Measurements from ENCODE around the gene TBCE. TPM values are rescaled to one million over a fixed set of nuclear protein-coding genes. Genes with fewer than 3 reads are reported as not detected.
"Not testable (repeated sequence)": the region's sequence is repeated elsewhere in the genome, so short reads cannot be mapped to it uniquely, and the experiment has no call there.

Gene TBCE
- total and polyA plus RNA-seq, 2 donors (not counting 1 experiment from before 2014, with no cell fraction given): 15.2 to 22.1 TPM

DNA sequence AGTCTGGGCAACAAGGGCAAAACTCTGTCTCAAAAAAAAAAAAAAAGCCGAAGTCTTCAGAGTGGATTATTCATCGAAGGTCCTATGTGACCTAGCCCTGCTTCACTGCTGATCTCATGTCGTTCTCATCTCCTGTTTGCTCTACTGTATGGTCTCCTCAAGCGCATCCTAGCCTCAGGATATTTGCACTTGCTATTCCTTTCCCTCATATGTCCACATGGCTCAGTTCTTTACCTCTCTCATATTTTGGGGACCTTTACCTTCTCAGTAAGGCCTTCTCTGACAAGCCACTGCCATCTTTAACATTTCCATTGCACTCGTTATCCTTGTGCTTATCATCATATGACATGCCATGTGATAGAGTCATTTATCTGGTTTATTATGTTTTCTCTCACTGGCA is 2.6 kb downstream of the TBCE start:
- Mint-ChIP-seq H3K27me3 (no peaks in the 10 kb centered on the region), H3K4me1 (peaks cover 25% of the 10 kb centered on the region), H3K4me3 (peak overlapping the region; percentile 11), H3K9me3 (ENCODE audit: insufficient read depth) (no peaks in the 10 kb centered on the region), H3K27ac (no peak overlapping the region)
- peaks cover 12% of the 10 kb centered on the region in 2 donors for H3K4me1 ChIP-seq (ENCODE audit: control insufficient read depth in 2 of 2, insufficient read depth in 2 of 2, low read length in 2 of 2)
- no peaks in the 10 kb centered on the region for H3K36me3 ChIP-seq (replicated peaks in 1 of 2; ENCODE audit: control extremely low read depth in 1 of 2, control insufficient read depth in 1 of 2, extremely low read depth in 1 of 2, insufficient read depth in 2 of 2, low read length in 1 of 2)
- WGBS (ENCODE audit: insufficient coverage): 89% methylated on average over 4 of the region's 5 CpGs
- H4K20me1 ChIP-seq (ENCODE audit: control insufficient read depth, insufficient read depth, low read length, poor library complexity, severe bottlenecking): no peaks in the 10 kb centered on the region
- TF ChIP-seq, protein P1, sequence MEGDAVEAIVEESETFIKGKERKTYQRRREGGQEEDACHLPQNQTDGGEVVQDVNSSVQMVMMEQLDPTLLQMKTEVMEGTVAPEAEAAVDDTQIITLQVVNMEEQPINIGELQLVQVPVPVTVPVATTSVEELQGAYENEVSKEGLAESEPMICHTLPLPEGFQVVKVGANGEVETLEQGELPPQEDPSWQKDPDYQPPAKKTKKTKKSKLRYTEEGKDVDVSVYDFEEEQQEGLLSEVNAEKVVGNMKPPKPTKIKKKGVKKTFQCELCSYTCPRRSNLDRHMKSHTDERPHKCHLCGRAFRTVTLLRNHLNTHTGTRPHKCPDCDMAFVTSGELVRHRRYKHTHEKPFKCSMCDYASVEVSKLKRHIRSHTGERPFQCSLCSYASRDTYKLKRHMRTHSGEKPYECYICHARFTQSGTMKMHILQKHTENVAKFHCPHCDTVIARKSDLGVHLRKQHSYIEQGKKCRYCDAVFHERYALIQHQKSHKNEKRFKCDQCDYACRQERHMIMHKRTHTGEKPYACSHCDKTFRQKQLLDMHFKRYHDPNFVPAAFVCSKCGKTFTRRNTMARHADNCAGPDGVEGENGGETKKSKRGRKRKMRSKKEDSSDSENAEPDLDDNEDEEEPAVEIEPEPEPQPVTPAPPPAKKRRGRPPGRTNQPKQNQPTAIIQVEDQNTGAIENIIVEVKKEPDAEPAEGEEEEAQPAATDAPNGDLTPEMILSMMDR (IDR thresholded peaks at IDR 0.05): no peak
- no peak for TF ChIP-seq EZH2 (IDR thresholded peaks at IDR 0.05; ENCODE audit: borderline replicate concordance, insufficient read depth, low read depth, low read length, poor library complexity, severe bottlenecking)
- no peaks in the 10 kb centered on the region for H3K9me3 ChIP-seq (ENCODE audit: control extremely low read depth in 1 of 3, control insufficient read depth in 2 of 3, insufficient read depth in 1 of 3, low read length in 2 of 3)
- H3K4me2 ChIP-seq (replicated peaks; ENCODE audit: low read depth, low read length, poor library complexity, severe bottlenecking): no peak overlapping the region
- intact Hi-C loops (cut with micrococcal nuclease): loop anchor here (10.0 kb wide), 2 partner anchors 135 to 1425 kb away; partner anchors contain the start of genes B3GALNT2 and MTR
- ChIA-PET POLR2A (no interaction called here), CTCF (no interaction called here)
- H3K4me3 ChIP-seq (ENCODE audit: control extremely low read depth in 1 of 5, extremely low read depth in 1 of 5, insufficient read depth in 1 of 5, low read depth in 2 of 5, low read length in 4 of 5): no peak overlapping the region
- peaks cover 64% of the 10 kb centered on the region for H3K79me2 ChIP-seq (ENCODE audit: control insufficient read depth, insufficient read depth, low read length)
- H3K9ac ChIP-seq (ENCODE audit: low read length): no peak overlapping the region
- DNase-seq: no peak
- ATAC-seq (ENCODE audit: low read depth): no peak
- no peak overlapping the region for H3K27ac ChIP-seq (ENCODE audit: low read length in 2 of 2)
- no peaks in the 10 kb centered on the region for H3K27me3 ChIP-seq (replicated peaks in 1 of 4; ENCODE audit: control extremely low read depth in 1 of 4, control insufficient read depth in 3 of 4, insufficient read depth in 4 of 4, low read length in 3 of 4)
- no peak overlapping the region for H2AFZ ChIP-seq (ENCODE audit: insufficient read depth, low read depth, low read length, poor library complexity, severe bottlenecking)

DNA sequence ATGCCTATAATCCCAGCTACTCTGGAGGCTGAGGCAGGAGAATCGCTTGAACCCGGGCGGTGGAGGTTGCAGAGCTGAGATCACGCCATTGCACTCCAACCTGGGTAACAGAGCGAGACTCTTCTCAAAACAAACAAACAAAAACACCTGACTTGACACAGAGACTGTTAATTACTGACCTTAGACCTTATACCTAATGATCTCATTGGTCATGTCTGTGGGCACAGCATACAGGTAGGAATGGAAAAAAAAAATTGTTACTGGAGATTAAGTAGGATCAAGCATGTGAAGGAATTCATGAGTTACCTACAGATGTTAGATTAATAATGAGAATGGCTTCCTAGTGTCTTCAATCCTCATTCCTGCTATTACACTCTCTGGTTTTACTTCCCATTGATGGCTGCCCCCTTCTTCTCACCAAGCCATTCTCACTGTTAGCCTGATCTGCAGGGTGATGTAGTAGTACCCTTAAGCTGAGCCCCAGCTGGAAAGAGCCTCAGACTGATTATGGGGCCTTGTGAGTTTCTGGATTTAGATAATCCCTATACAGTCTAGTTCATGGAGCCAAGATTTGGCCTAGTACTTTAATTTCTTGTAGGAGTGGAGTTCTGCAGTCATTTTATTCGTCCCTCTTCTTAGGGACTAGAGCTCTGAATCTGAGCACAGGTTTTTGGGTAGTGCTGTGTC is 8.8 kb downstream of the TBCE start:
- Histone ChIP-seq H3K79me2 (ENCODE audit: control insufficient read depth, insufficient read depth, low read length) (peaks cover 60% of the 10 kb centered on the region), H3K36me3 (replicated peaks in 1 of 2; ENCODE audit: control extremely low read depth in 1 of 2, control insufficient read depth in 1 of 2, extremely low read depth in 1 of 2, insufficient read depth in 2 of 2, low read length in 1 of 2) (peaks cover 2 to 9% of the 10 kb centered on the region in 2 experiments), H3K9ac (ENCODE audit: low read length) (no peak overlapping the region), H3K4me1 (ENCODE audit: control insufficient read depth in 2 of 2, insufficient read depth in 2 of 2, low read length in 2 of 2) (no peaks in the 10 kb centered on the region), H3K4me3 (ENCODE audit: control extremely low read depth in 1 of 5, extremely low read depth in 1 of 5, insufficient read depth in 1 of 5, low read depth in 2 of 5, low read length in 4 of 5) (no peak overlapping the region), H4K20me1 (ENCODE audit: control insufficient read depth, insufficient read depth, low read length, poor library complexity, severe bottlenecking) (peaks cover 4% of the 10 kb centered on the region), H3K27me3 (replicated peaks in 1 of 4; ENCODE audit: control extremely low read depth in 1 of 4, control insufficient read depth in 3 of 4, insufficient read depth in 4 of 4, low read length in 3 of 4) (no peaks in the 10 kb centered on the region), H3K9me3 (ENCODE audit: control extremely low read depth in 1 of 3, control insufficient read depth in 2 of 3, insufficient read depth in 1 of 3, low read length in 2 of 3) (no peaks in the 10 kb centered on the region), H3K4me2 (replicated peaks; ENCODE audit: low read depth, low read length, poor library complexity, severe bottlenecking) (no peak overlapping the region), H2AFZ (ENCODE audit: insufficient read depth, low read depth, low read length, poor library complexity, severe bottlenecking) (no peak overlapping the region), H3K27ac (ENCODE audit: low read length in 2 of 2) (no peak overlapping the region)
- Mint-ChIP-seq H3K4me1 (peaks cover 5% of the 10 kb centered on the region), H3K4me3 (no peak overlapping the region), H3K27ac (no peak overlapping the region), H3K27me3 (no peaks in the 10 kb centered on the region), H3K9me3 (ENCODE audit: insufficient read depth) (no peaks in the 10 kb centered on the region)
- intact Hi-C loops (cut with micrococcal nuclease): no loop called here
- ChIA-PET CTCF (interaction anchor here (0.9 to 1.9 kb wide), 2 partner anchors 39 to 128 kb away, joined by 3 to 6 read pairs; partner anchors contain the start of gene B3GALNT2), POLR2A (no interaction called here)
- TF ChIP-seq, protein P1 (IDR thresholded peaks at IDR 0.05): no peak
- TF ChIP-seq EZH2 (IDR thresholded peaks at IDR 0.05; ENCODE audit: borderline replicate concordance, insufficient read depth, low read depth, low read length, poor library complexity, severe bottlenecking): no peak
- ATAC-seq (ENCODE audit: low read depth) (no peak), DNase-seq (no peak)
- WGBS (ENCODE audit: insufficient coverage): 93% methylated on average over 5 of the region's 6 CpGs

DNA sequence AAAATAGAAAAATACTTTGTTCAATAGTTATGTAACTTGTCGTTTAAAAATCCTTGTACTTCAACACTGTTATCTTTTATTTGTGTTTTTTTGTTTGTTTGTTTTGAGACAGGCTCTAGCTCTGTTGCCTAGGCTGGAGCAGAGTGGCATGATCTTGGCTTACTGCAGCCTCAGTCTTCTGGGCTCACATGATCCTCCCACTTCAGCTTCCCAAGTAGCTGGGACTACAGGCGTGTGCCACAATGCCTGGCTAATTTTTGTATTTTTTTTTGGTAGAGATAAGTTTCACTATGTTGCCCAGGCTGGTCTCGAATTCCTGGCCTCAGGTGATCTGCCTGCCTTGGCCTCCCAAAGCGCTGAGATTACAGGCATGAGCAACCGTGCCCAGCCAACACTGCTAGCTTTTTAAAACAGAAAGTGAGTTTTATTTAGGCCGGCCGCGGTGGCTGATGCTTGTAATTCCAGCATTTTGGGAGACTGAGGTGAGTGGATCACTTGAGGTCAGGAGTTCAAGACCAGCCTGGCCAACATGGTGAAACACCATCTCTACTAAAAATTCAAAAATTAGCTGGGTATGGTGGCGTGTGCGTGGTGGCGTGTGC is 11.0 kb downstream of the TBCE start:
- H3K27ac Mint-ChIP-seq; ATAC-seq (ENCODE audit: low read depth); POLR2A ChIA-PET; H3K4me3 Mint-ChIP-seq; H4K20me1 ChIP-seq (ENCODE audit: control insufficient read depth, insufficient read depth, low read length, poor library complexity, severe bottlenecking); H3K4me3 ChIP-seq (ENCODE audit: control extremely low read depth in 1 of 5, extremely low read depth in 1 of 5, insufficient read depth in 1 of 5, low read depth in 2 of 5, low read length in 4 of 5); H3K9me3 ChIP-seq (ENCODE audit: control extremely low read depth in 1 of 3, control insufficient read depth in 2 of 3, insufficient read depth in 1 of 3, low read length in 2 of 3); H3K9ac ChIP-seq (ENCODE audit: low read length); H2AFZ ChIP-seq (ENCODE audit: insufficient read depth, low read depth, low read length, poor library complexity, severe bottlenecking); intact Hi-C loops (cut with micrococcal nuclease); DNase-seq; H3K9me3 Mint-ChIP-seq (ENCODE audit: insufficient read depth); H3K27ac ChIP-seq (ENCODE audit: low read length in 2 of 2); CTCF ChIA-PET; H3K27me3 Mint-ChIP-seq; H3K4me1 ChIP-seq (ENCODE audit: control insufficient read depth in 2 of 2, insufficient read depth in 2 of 2, low read length in 2 of 2); H3K4me1 Mint-ChIP-seq; H3K4me2 ChIP-seq (replicated peaks; ENCODE audit: low read depth, low read length, poor library complexity, severe bottlenecking); H3K27me3 ChIP-seq (replicated peaks in 1 of 4; ENCODE audit: control extremely low read depth in 1 of 4, control insufficient read depth in 3 of 4, insufficient read depth in 4 of 4, low read length in 3 of 4): not testable (repeated sequence)
- H3K79me2 ChIP-seq (ENCODE audit: control insufficient read depth, insufficient read depth, low read length): peaks cover 42% of the 10 kb centered on the region
- 97% methylated on average over 9 of the region's 11 CpGs for WGBS (ENCODE audit: insufficient coverage)
- H3K36me3 ChIP-seq (replicated peaks in 1 of 2; ENCODE audit: control extremely low read depth in 1 of 2, control insufficient read depth in 1 of 2, extremely low read depth in 1 of 2, insufficient read depth in 2 of 2, low read length in 1 of 2): peaks cover 2 to 11% of the 10 kb centered on the region in 2 experiments

Measured in B cell (primary cell).